Jurkat, Clone E6-1 (cell line): ENCODE measurements around the gene MTA3.

Experiments
- DNase-seq: peaks from one replicate; pipeline ENCODE4 v3.0.0-alpha.2; 2011; ENCODE audit warnings: low read depth, low spot score
- H3K4me3 ChIP-seq: 2 replicates; pipeline ENCODE4 v1.5.1; 2011; ENCODE audit warnings: mild to moderate bottlenecking, low read length, control low read depth, moderate library complexity

MTA3 gene

GRCh38 chr2:42768706-42769256 is 200.3 kb downstream of the MTA3 start:
- DNase-seq, result no peak
- no peak overlapping the region for H3K4me3 ChIP-seq

- H3K4me3 ChIP-seq, result no peak overlapping the region
- no peak for DNase-seq
Measured at GRCh38 chr2:42769583-42770287, 201.3 kb downstream of the MTA3 start.

- H3K4me3 ChIP-seq, result no peak overlapping the region
- peak; percentile 20 for DNase-seq
Measured at GRCh38 chr2:42770288-42771131, 202.1 kb downstream of the MTA3 start.

- no peak for DNase-seq
- no peak overlapping the region for H3K4me3 ChIP-seq
Measured at GRCh38 chr2:42771546-42772153, 203.2 kb downstream of the MTA3 start.

- no peak overlapping the region for H3K4me3 ChIP-seq
- no peak for DNase-seq
Measured at GRCh38 chr2:42775186-42775585, 206.8 kb downstream of the MTA3 start.

GRCh38 chr2:42775810-42776209 is 207.4 kb downstream of the MTA3 start:
- DNase-seq, result peak; percentile 38

GRCh38 chr2:42777883-42778805 is 209.7 kb downstream of the MTA3 start:
- no peak for DNase-seq

More at GRCh38 chr2:42775810-42776209, 207.4 kb downstream of the MTA3 start:
- no peak overlapping the region for H3K4me3 ChIP-seq

GRCh38 chr2:42781181-42781580 is 212.7 kb downstream of the MTA3 start:
- no peak for DNase-seq
- no peak overlapping the region for H3K4me3 ChIP-seq

More at GRCh38 chr2:42777883-42778805, 209.7 kb downstream of the MTA3 start:
- no peak overlapping the region for H3K4me3 ChIP-seq

- no peak overlapping the region for H3K4me3 ChIP-seq
Measured at GRCh38 chr2:42783511-42783910, 215.1 kb downstream of the MTA3 start.

GRCh38 chr2:42784204-42784880 is 215.9 kb downstream of the MTA3 start:
- no peak for DNase-seq
- H3K4me3 ChIP-seq, result no peak overlapping the region

More at GRCh38 chr2:42783511-42783910, 215.1 kb downstream of the MTA3 start:
- no peak for DNase-seq

- no peak for DNase-seq
- no peak overlapping the region for H3K4me3 ChIP-seq
Measured at GRCh38 chr2:42786561-42787345, 218.3 kb downstream of the MTA3 start.

- H3K4me3 ChIP-seq, result no peak overlapping the region
- DNase-seq, result no peak
Measured at GRCh38 chr2:42787424-42787787, 219.0 kb downstream of the MTA3 start.

- no peak overlapping the region for H3K4me3 ChIP-seq
- no peak for DNase-seq
Measured at GRCh38 chr2:42787788-42788477, 219.5 kb downstream of the MTA3 start.

- DNase-seq, result no peak
- no peak overlapping the region for H3K4me3 ChIP-seq
Measured at GRCh38 chr2:42788478-42788793, 220.0 kb downstream of the MTA3 start.

GRCh38 chr2:42788882-42789281 is 220.4 kb downstream of the MTA3 start:
- no peak overlapping the region for H3K4me3 ChIP-seq

GRCh38 chr2:42789751-42790150 is 221.3 kb downstream of the MTA3 start:
- H3K4me3 ChIP-seq, result no peak overlapping the region

More at GRCh38 chr2:42788882-42789281, 220.4 kb downstream of the MTA3 start:
- DNase-seq, result no peak

GRCh38 chr2:42791606-42792005 is 223.2 kb downstream of the MTA3 start:
- no peak overlapping the region for H3K4me3 ChIP-seq

More at GRCh38 chr2:42789751-42790150, 221.3 kb downstream of the MTA3 start:
- DNase-seq, result no peak

More at GRCh38 chr2:42791606-42792005, 223.2 kb downstream of the MTA3 start:
- DNase-seq, result no peak
